MG63 (cell line): ENCODE results near the gene S100P. TPM values are rescaled to one million over a fixed set of nuclear protein-coding genes. Genes with fewer than 3 reads are reported as not detected.

Experiments
- total RNA-seq: library from RNA; depleted of rRNA; stranded (reverse); fragments of >200 nt; shearing (Covaris generic); gene quantifications from 2 replicates; pipeline ENCODE4 v1.2.3, GENCODE V29; 2014; ENCODE audit warnings: low replicate concordance; rRNA removed

S100P gene
- total RNA-seq, 1 experiment from 2014 or later = not detected

Other genes starting within 250 kb of the S100P start
- gene PPP2R2C, start 221.3 kb upstream of the S100P start, total RNA-seq = 0.94 and 3.3 TPM in 2 replicates
- gene MAN2B2, start 118.7 kb upstream of the S100P start, total RNA-seq = 2.8 and 5.0 TPM in 2 replicates
- gene MRFAP1, start 53.2 kb upstream of the S100P start, total RNA-seq = 155 and 175 TPM in 2 replicates
- 22.8 and 36.4 TPM in 2 replicates for gene MRFAP1L1, start 16.0 kb downstream of the S100P start, total RNA-seq
- gene BLOC1S4, start 22.3 kb downstream of the S100P start, total RNA-seq = 15.6 and 16.0 TPM in 2 replicates
- gene KIAA0232, start 88.8 kb downstream of the S100P start, total RNA-seq = 2.9 and 5.2 TPM in 2 replicates
- 15.3 and 16.3 TPM in 2 replicates for gene TBC1D14, start 215.9 kb downstream of the S100P start, total RNA-seq